Pulmonary artery endothelial cell (primary cell): ENCODE measurements around the gene GUCA1A. TPM values are rescaled to one million over a fixed set of nuclear protein-coding genes. Genes with fewer than 3 reads are reported as not detected.
"Not testable (repeated sequence)": the region's sequence is repeated elsewhere in the genome, so short reads cannot be mapped to it uniquely, and the experiment has no call there.

Source experiments
- DNase-seq: peaks from one replicate; pipeline ENCODE4 v3.0.0-alpha.2; 2011; ENCODE audit warnings: low read depth, low spot score
- total RNA-seq: library from RNA; depleted of rRNA; stranded (reverse); fragments of >200 nt; gene quantifications from 2 replicates; pipeline ENCODE4 v1.2.3, GENCODE V29; 2014

Gene GUCA1A
- total RNA-seq, 1 donor from 2014 or later, result not detected

GRCh38 chr6:42142118-42142835 is 30.9 kb upstream of the GUCA1A start, which contains the start of gene C6orf132:
Gene C6orf132, minus strand, starts transcription at chr6:42142620. Its CDS starts 176 bp downstream, at chr6:42142444.
- DNase-seq, result no peak

- no peak for DNase-seq
Measured at GRCh38 chr6:42147138-42147562, 26.0 kb upstream of the GUCA1A start.

- no peak for DNase-seq
Measured at GRCh38 chr6:42148058-42148457, 25.1 kb upstream of the GUCA1A start.

- no peak for DNase-seq
Measured at GRCh38 chr6:42150254-42150653, 22.9 kb upstream of the GUCA1A start.

GRCh38 chr6:42152024-42152423 is 21.1 kb upstream of the GUCA1A start:
- no peak for DNase-seq

- DNase-seq, result not testable (repeated sequence)
Measured at GRCh38 chr6:42152528-42153213, 20.5 kb upstream of the GUCA1A start.

GRCh38 chr6:42153921-42154320 is 19.2 kb upstream of the GUCA1A start:
- DNase-seq, result no peak

- DNase-seq, result no peak
Measured at GRCh38 chr6:42154461-42155209, 18.5 kb upstream of the GUCA1A start.

- no peak for DNase-seq
Measured at GRCh38 chr6:42155293-42155692, 17.9 kb upstream of the GUCA1A start.

- no peak for DNase-seq
Measured at GRCh38 chr6:42156638-42157037, 16.5 kb upstream of the GUCA1A start.

GRCh38 chr6:42158011-42158410 is 15.2 kb upstream of the GUCA1A start:
- DNase-seq, result no peak

- DNase-seq, result no peak
Measured at GRCh38 chr6:42158631-42159030, 14.5 kb upstream of the GUCA1A start.

GRCh38 chr6:42159431-42160024 is 13.6 kb upstream of the GUCA1A start:
- DNase-seq, result no peak

GRCh38 chr6:42162384-42162783 is 10.8 kb upstream of the GUCA1A start:
- DNase-seq, result no peak

GRCh38 chr6:42162812-42163211 is 10.4 kb upstream of the GUCA1A start:
- DNase-seq, result no peak

GRCh38 chr6:42163981-42164380 is 9.2 kb upstream of the GUCA1A start:
- DNase-seq, result no peak

- no peak for DNase-seq
Measured at GRCh38 chr6:42165016-42165415, 8.1 kb upstream of the GUCA1A start.

GRCh38 chr6:42166444-42167141 is 6.6 kb upstream of the GUCA1A start:
- DNase-seq, result no peak

- DNase-seq, result no peak
Measured at GRCh38 chr6:42168650-42169049, 4.5 kb upstream of the GUCA1A start.

- not testable (repeated sequence) for DNase-seq
Measured at GRCh38 chr6:42169780-42170179, 3.4 kb upstream of the GUCA1A start.
